Suprapubic skin (tissue), 3 donors: ENCODE results near the gene MCIDAS.

ENCODE experiments used
- CTCF ChIP-seq, 2 donors: fragments of 200-600 bp in 1 of 2; fragments of 450-650 bp in 1 of 2; sonication (generic) in 1 of 2; IDR thresholded peaks; one replicate each; pipeline ENCODE4 v1.5.1; 2016 to 2019; ENCODE audit warnings: antibody characterized with exemption in 2 of 2, mild to moderate bottlenecking in 1 of 2, moderate library complexity in 1 of 2
- POLR2A ChIP-seq, 2 donors: fragments of 450-650 bp; IDR thresholded peaks; one replicate each; pipeline ENCODE4 v1.6.1; 2017; ENCODE audit warnings: antibody characterized with exemption in 2 of 2, mild to moderate bottlenecking in 2 of 2, moderate library complexity in 2 of 2

GRCh38 chr5:55231919-55232270 is 4.8 kb upstream of the MCIDAS start:
- no peak for TF ChIP-seq POLR2A (IDR thresholded peaks at IDR 0.05)
- TF ChIP-seq CTCF (IDR thresholded peaks at IDR 0.05): no peak
